ENCODE results near the gene FCMR. TPM values are rescaled to one million over a fixed set of nuclear protein-coding genes. Genes with fewer than 3 reads are reported as not detected.

FCMR gene
- total and polyA plus RNA-seq, 10 of the 15 experiments (the other 5 are each of a cell fraction or from before 2014, with no cell fraction given) = 79.7 to 245 (median 123) TPM

DNA sequence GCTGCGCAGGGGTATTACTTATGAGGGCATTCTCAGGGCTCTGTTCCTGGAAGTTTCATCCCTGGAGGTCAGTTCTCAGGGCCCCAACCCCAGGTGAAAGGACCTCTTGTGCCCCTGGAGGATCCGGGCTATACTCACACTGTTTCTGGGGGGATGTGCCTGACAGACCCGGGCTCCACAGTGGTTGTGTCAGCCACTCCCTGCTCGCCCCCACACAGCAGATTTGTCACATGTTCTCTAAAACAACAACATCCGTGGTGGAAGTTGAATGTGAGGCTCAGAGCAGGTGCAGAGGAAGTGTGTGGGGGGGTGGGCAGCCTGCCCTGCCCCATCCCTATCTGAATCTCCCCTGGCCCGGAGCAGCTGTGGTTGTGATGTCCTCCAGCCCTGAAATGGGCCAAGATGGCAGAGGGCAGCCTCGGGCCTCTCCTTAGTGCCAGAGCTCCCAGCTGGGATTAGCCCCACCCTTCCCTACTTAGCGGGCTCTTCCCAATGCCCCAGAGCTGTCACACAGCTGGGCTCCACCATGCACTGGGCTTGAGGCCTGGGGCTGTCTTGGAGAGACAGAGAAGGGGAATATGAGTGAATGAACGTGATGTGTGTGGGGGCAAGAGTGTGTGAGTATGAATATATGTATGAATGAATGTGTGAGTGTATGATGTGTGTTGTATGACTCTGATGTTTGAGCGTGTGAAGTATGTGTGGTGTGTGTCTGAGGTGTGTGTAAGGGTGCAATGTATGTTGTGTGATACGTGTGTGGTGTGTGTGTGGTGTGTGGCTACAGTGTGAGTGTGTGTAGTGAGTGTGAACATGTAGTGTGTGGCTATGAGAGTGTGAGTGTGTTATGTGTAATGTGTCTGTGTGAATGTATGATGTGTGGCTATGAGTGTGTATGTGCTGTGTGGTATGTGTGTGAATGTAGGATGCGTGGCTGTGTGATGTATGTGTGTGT, 1.5 kb upstream of the FCMR start (continued):
- peak in 1 of 2 experiments; percentile 77; a peak in 1 of 4 replicates for TF ChIP-seq ETV6 (conservative IDR thresholded peaks at IDR 0.05 in 1 of 2, IDR thresholded peaks at IDR 0.05 in 1 of 2; ENCODE audit: borderline replicate concordance in 1 of 2, low read depth in 1 of 2)
- peak; percentile 90 to 91 for TF ChIP-seq BHLHE40 (IDR thresholded peaks at IDR 0.05; ENCODE audit: borderline replicate concordance in 1 of 2, low read depth in 2 of 2, low read length in 1 of 2)
- peak; percentile 61; the same call in 1 of the 2 replicates for TF ChIP-seq MTA2 (IDR thresholded peaks at IDR 0.05; ENCODE audit: low read depth)
- TF ChIP-seq CBX5 (IDR thresholded peaks at IDR 0.05; ENCODE audit: low read depth) = no peak
- 0 out of 2 replicates have a peak, but pooled peaks have one; percentile 23 for TF ChIP-seq RFX5 (IDR thresholded peaks at IDR 0.05; ENCODE audit: low read depth, low read length)
- TF ChIP-seq, protein P1, sequence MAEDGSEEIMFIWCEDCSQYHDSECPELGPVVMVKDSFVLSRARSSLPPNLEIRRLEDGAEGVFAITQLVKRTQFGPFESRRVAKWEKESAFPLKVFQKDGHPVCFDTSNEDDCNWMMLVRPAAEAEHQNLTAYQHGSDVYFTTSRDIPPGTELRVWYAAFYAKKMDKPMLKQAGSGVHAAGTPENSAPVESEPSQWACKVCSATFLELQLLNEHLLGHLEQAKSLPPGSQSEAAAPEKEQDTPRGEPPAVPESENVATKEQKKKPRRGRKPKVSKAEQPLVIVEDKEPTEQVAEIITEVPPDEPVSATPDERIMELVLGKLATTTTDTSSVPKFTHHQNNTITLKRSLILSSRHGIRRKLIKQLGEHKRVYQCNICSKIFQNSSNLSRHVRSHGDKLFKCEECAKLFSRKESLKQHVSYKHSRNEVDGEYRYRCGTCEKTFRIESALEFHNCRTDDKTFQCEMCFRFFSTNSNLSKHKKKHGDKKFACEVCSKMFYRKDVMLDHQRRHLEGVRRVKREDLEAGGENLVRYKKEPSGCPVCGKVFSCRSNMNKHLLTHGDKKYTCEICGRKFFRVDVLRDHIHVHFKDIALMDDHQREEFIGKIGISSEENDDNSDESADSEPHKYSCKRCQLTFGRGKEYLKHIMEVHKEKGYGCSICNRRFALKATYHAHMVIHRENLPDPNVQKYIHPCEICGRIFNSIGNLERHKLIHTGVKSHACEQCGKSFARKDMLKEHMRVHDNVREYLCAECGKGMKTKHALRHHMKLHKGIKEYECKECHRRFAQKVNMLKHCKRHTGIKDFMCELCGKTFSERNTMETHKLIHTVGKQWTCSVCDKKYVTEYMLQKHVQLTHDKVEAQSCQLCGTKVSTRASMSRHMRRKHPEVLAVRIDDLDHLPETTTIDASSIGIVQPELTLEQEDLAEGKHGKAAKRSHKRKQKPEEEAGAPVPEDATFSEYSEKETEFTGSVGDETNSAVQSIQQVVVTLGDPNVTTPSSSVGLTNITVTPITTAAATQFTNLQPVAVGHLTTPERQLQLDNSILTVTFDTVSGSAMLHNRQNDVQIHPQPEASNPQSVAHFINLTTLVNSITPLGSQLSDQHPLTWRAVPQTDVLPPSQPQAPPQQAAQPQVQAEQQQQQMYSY (CRISPR knock-in tag; IDR thresholded peaks at IDR 0.05) = no peak
- TF ChIP-seq, protein P2, sequence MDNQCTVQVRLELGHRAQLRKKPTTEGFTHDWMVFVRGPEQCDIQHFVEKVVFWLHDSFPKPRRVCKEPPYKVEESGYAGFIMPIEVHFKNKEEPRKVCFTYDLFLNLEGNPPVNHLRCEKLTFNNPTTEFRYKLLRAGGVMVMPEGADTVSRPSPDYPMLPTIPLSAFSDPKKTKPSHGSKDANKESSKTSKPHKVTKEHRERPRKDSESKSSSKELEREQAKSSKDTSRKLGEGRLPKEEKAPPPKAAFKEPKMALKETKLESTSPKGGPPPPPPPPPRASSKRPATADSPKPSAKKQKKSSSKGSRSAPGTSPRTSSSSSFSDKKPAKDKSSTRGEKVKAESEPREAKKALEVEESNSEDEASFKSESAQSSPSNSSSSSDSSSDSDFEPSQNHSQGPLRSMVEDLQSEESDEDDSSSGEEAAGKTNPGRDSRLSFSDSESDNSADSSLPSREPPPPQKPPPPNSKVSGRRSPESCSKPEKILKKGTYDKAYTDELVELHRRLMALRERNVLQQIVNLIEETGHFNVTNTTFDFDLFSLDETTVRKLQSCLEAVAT (IDR thresholded peaks at IDR 0.05) = peak; percentile 85
- no peak for TF ChIP-seq SREBF1 (IDR thresholded peaks at IDR 0.05; ENCODE audit: low read length)
- TF ChIP-seq, protein P3, sequence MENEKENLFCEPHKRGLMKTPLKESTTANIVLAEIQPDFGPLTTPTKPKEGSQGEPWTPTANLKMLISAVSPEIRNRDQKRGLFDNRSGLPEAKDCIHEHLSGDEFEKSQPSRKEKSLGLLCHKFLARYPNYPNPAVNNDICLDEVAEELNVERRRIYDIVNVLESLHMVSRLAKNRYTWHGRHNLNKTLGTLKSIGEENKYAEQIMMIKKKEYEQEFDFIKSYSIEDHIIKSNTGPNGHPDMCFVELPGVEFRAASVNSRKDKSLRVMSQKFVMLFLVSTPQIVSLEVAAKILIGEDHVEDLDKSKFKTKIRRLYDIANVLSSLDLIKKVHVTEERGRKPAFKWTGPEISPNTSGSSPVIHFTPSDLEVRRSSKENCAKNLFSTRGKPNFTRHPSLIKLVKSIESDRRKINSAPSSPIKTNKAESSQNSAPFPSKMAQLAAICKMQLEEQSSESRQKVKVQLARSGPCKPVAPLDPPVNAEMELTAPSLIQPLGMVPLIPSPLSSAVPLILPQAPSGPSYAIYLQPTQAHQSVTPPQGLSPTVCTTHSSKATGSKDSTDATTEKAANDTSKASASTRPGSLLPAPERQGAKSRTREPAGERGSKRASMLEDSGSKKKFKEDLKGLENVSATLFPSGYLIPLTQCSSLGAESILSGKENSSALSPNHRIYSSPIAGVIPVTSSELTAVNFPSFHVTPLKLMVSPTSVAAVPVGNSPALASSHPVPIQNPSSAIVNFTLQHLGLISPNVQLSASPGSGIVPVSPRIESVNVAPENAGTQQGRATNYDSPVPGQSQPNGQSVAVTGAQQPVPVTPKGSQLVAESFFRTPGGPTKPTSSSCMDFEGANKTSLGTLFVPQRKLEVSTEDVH (IDR thresholded peaks at IDR 0.05; ENCODE audit: low read depth, partially characterized antibody) = no peak
- peak; percentile 64 for TF ChIP-seq POLR2AphosphoS2 (IDR thresholded peaks at IDR 0.05; ENCODE audit: low read depth, low read length)
- peak; percentile 73; the same call in 1 of the 2 replicates for TF ChIP-seq TAF1 (IDR thresholded peaks at IDR 0.05; ENCODE audit: borderline replicate concordance, low read depth, low read length)
- peak; percentile 38; the same call in 1 of the 2 replicates for TF ChIP-seq ZBED1 (IDR thresholded peaks at IDR 0.05; ENCODE audit: borderline replicate concordance)
- peak; percentile 67 for TF ChIP-seq NR2F1 (conservative IDR thresholded peaks at IDR 0.05)
- TF ChIP-seq, protein P4, sequence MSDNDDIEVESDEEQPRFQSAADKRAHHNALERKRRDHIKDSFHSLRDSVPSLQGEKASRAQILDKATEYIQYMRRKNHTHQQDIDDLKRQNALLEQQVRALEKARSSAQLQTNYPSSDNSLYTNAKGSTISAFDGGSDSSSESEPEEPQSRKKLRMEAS (IDR thresholded peaks at IDR 0.05; ENCODE audit: low read depth, low read length) = peak; percentile 90
- no peak for TF ChIP-seq TCF7 (IDR thresholded peaks at IDR 0.05; ENCODE audit: borderline replicate concordance)
- no peak; the same call in 1 of the 2 replicates for TF ChIP-seq RAD21 (IDR thresholded peaks at IDR 0.05; ENCODE audit: insufficient read depth, low read depth, low read length)
- TF ChIP-seq HDGF (IDR thresholded peaks at IDR 0.05) = no peak; the same call in 1 of the 2 replicates
- peak; percentile 78 for TF ChIP-seq POLR2A (IDR thresholded peaks at IDR 0.05; ENCODE audit: low read depth, low read length)
- no peak for TF ChIP-seq HDAC6 (IDR thresholded peaks at IDR 0.05; ENCODE audit: unreplicated experiment)
- TF ChIP-seq CBX3 (IDR thresholded peaks at IDR 0.05; ENCODE audit: borderline replicate concordance, low read depth) = no peak
- TF ChIP-seq EED (IDR thresholded peaks at IDR 0.05; ENCODE audit: low read depth) = peak; percentile 90
- TF ChIP-seq ESRRA (IDR thresholded peaks at IDR 0.05; ENCODE audit: low read length) = no peak

All from GM12878 (cell line).